LNCaP clone FGC (cell line): Measurements from ENCODE around the gene CDYL2.
"Not testable (repeated sequence)": the region's sequence is repeated elsewhere in the genome, so short reads cannot be mapped to it uniquely, and the experiment has no call there.

Experiments
- DNase-seq: peaks from one replicate; pipeline ENCODE4 v3.0.0-alpha.2; 2011; ENCODE audit warnings: low read depth
- H3K4me3 ChIP-seq: 2 replicates; pipeline ENCODE4 v1.5.1; 2011; ENCODE audit warnings: mild to moderate bottlenecking, low read depth, low read length, control low read depth
- CTCF ChIP-seq: IDR thresholded peaks from 2 replicates; pipeline ENCODE4 v1.5.1; 2012; ENCODE audit warnings: mild to moderate bottlenecking; ENCODE audit not compliant: control insufficient read depth, insufficient read depth; ENCODE audit errors: extremely low read depth

CDYL2 gene

DNA sequence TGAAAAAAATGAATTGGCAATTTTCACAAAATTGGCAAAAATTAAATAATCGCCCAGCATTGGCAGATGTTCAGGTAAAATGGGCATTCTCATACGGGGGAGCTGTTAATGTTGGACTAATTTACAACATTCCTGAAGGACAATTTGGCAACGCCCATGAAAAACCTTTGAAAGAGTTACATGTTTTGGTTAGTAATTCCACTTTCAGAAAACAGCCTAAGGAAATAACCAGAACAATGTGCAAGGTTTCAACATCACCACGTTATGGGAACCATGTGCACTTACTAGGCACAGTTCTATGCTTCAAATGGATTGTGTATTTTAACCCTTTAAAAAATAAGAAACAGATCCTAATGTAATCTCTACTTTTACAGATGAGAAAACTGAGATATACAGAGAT lies 62.7 kb downstream of the CDYL2 start:
- no peak for TF ChIP-seq CTCF
- no peak overlapping the region for H3K4me3 ChIP-seq
- DNase-seq = no peak

DNA sequence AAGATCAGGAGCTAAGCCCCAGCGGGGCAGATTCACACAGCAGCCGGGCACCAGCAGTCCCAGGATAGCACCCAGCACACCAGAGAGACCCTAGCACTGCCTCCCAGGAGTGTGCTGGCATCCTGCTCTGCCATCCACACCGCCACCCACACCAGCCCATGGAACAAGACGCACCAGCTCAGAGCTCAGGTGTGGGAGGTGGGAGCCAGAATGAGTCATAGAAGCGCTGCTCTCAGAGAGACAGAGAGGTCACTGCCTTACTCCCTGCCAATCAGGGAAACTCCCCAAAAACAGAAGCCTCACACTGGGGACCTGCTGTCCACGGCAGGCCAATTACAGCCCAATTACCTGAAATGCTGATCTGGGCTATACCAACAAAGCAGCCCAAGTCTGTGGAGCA lies 64.9 kb downstream of the CDYL2 start:
- DNase-seq = no peak
- no peak for TF ChIP-seq CTCF
- no peak overlapping the region for H3K4me3 ChIP-seq

DNA sequence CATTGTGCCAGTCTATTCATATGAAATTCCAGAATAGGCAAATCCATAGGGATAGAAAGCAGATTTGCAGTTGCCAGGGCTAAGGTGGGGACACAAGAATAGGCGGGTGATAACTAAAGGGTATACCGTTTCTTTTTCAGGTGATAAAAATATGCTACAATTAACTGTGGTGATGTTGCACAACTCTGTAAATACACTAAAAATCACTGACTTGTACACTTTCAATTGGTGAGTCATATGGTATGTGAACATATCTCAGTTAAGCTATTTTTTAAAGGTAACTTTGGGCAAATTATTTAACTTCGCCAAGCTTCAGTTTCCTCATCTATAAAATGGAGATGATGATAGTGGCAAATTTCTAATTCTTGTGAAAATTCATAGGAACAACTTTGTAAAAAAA lies 65.9 kb downstream of the CDYL2 start:
- DNase-seq = no peak
- H3K4me3 ChIP-seq = no peak overlapping the region
- no peak for TF ChIP-seq CTCF

DNA sequence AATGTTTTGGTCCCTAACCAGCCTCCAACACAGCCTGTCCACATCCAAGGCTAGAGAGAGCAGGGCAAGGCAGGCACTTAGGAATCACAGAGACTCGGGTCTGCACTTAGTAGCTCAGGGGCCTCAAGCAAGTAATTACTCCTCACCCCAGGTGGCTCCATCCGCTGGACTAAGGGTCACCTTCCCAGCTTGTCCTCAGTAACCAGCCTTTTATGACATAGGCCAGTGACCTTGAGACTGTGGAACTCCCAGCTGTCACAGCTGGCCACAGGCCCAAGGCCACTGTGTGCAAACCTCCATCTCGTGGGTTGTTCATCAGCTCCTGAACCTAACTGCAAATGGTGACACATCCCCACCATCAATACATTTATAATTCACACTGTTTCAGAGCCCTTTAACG lies 68.6 kb downstream of the CDYL2 start:
- no peak for DNase-seq
- no peak overlapping the region for H3K4me3 ChIP-seq
- TF ChIP-seq CTCF = no peak

GRCh38 chr16:80733407-80733806 lies 71.0 kb downstream of the CDYL2 start:
- TF ChIP-seq CTCF = no peak
- no peak for DNase-seq
- no peak overlapping the region for H3K4me3 ChIP-seq

DNA sequence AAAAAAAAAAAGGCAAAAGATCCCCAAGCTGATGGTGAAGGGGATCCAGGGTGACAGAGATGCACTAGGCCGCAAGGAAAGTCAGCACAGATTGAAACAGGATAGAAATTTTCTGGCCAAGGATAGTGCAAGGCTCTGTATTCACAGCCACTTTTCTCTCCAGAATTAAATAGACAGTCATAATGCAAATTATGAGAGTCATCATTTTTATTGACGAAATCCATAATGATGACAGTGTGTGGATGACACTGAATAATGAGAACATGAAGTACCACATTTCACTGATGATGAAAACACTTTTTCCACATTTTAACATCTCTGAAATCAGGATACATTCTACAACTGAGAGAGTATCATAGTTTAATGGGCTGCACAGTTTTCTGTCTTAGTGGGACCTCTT lies 72.5 kb downstream of the CDYL2 start:
- no peak overlapping the region for H3K4me3 ChIP-seq
- DNase-seq = no peak
- no peak for TF ChIP-seq CTCF

DNA sequence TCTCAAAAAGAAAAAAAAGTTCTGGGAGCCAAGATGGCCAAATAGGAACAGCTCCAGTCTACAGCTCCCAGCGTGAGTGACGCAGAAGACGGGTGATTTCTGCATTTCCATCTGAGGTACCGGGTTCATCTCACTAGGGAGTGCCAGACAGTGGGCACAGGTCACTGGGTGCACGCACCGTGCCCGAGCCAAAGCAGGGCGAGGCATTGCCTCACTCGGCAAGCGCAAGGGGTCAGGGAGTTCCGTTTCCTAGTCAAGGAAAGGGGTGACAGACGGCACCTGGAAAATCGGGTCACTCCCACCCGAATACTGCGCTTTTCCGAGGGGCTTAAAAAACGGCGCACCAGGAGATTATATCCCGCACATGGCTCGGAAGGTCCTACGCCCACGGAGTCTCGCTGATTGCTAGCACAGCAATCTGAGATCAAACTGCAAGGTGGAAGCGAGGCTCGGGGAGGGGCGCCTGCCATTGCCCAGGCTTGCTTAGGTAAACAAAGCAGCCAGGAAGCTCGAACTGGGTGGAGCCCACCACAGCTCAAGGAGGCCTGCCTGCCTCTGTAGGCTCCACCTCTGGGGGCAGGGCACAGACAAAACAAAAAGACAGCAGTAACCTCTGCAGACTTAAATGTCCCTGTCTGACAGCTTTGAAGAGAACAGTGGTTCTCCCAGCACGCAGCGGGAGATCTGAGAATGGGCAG lies 77.2 kb downstream of the CDYL2 start:
- not testable (repeated sequence) for H3K4me3 ChIP-seq

More for the DNA sequence above, 77.2 kb downstream of the CDYL2 start:
- not testable (repeated sequence) for DNase-seq
